A549 (cell line): ENCODE results near the gene RBM14. TPM values are rescaled to one million over a fixed set of nuclear protein-coding genes. Genes with fewer than 3 reads are reported as not detected.

Experiments
- ATAC-seq, 2 experiments: fragments of 200-7000 bp in 1 of 2; fragments of >200 bp in 1 of 2; cut with Nextera tagmentation in 1 of 2; cut with Tn5 transposase in 1 of 2; 3 replicates each; pipeline versions ENCODE4 v1.8.0 to v1.9.1; 2018 to 2020; ENCODE audit warnings: mild to moderate bottlenecking in 1 of 2, moderate library complexity in 1 of 2
- CTCF ChIA-PET: fragments of 300-600 bp; sonication (Branson Sonifier 250); formaldehyde crosslinking; extraction: SDS; loops from one replicate; lab custom pipeline; 2021; ENCODE audit warnings: antibody characterized with exemption, inconsistent platforms; lab: Yijun Ruan, JAX
- POLR2A ChIA-PET: fragments of 350-600 bp; formaldehyde crosslinking; extraction: SDS; loops from one replicate; lab custom pipeline; 2021; ENCODE audit warnings: antibody characterized with exemption, inconsistent platforms; lab: Yijun Ruan, JAX
- DNase-seq, 2 experiments: peaks; one replicate each; pipeline versions ENCODE4 v3.0.0 to v3.0.0-alpha.2; 2011 to 2016; ENCODE audit warnings: low read depth in 1 of 2, low spot score in 1 of 2
- FAIRE-seq: peaks from 2 replicates; lab custom pipeline; 2011; peaks lifted over from hg19 to GRCh38; lab: Jason Lieb, UNC
- H3K27ac ChIP-seq, 2 experiments: fragments of >200 bp; sonication (Bioruptor Twin); formaldehyde crosslinking; 3 replicates each; pipeline ENCODE4 v1.5.1; 2016 to 2017
- H3K4me1 ChIP-seq: fragments of >200 bp; sonication (Bioruptor Twin); formaldehyde crosslinking; 3 replicates; pipeline ENCODE4 v1.6.1; 2016
- H3K4me2 ChIP-seq: fragments of >200 bp; sonication (Bioruptor Twin); formaldehyde crosslinking; 3 replicates; pipeline ENCODE4 v1.6.1; 2016
- H3K4me3 ChIP-seq: fragments of >200 bp; sonication (Bioruptor Twin); formaldehyde crosslinking; 3 replicates; pipeline ENCODE4 v1.5.1; 2016
- H3K9me3 ChIP-seq: fragments of >200 bp; sonication (Bioruptor Twin); formaldehyde crosslinking; 3 replicates; pipeline ENCODE4 v1.6.1; 2016
- ATOH8 ChIP-seq: fragments of 250-450 bp; sonication (Bioruptor Pico); IDR thresholded peaks from 2 replicates; pipeline ENCODE4 v1.5.0; 2020; ENCODE audit warnings: low read depth, mild to moderate bottlenecking, moderate library complexity
- BHLHE40 ChIP-seq: IDR thresholded peaks from 2 replicates; pipeline ENCODE4 v1.6.1; 2012; ENCODE audit warnings: low read depth, low read length, inconsistent platforms
- CTCF ChIP-seq: fragments of >200 bp; sonication (Bioruptor Twin); formaldehyde crosslinking; IDR thresholded peaks from 3 replicates; pipeline ENCODE4 v1.5.1; 2016
- E2F6 ChIP-seq: IDR thresholded peaks from 2 replicates; pipeline ENCODE4 v1.6.1; 2012; ENCODE audit warnings: low read depth, borderline replicate concordance
- EP300 ChIP-seq, 2 experiments: fragments of >200 bp; sonication (Bioruptor Twin); formaldehyde crosslinking; IDR thresholded peaks; 2 replicates in 1 of 2; 3 replicates in 1 of 2; pipeline ENCODE4 v1.6.1; 2016 to 2017
- FOSB ChIP-seq: fragments of 250-450 bp; sonication (Bioruptor Pico); IDR thresholded peaks from 2 replicates; pipeline ENCODE4 v1.5.0; 2020; ENCODE audit warnings: mild to moderate bottlenecking, moderate library complexity
- FOXS1 ChIP-seq: fragments of 250-450 bp; sonication (Bioruptor Pico); IDR thresholded peaks from 2 replicates; pipeline ENCODE4 v1.5.0; 2020; ENCODE audit warnings: mild to moderate bottlenecking, moderate library complexity
- HMGXB4 ChIP-seq: fragments of 250-450 bp; sonication (Bioruptor Pico); IDR thresholded peaks from 2 replicates; pipeline ENCODE4 v1.5.0; 2021; ENCODE audit warnings: mild to moderate bottlenecking, moderate library complexity, borderline replicate concordance
- JUN ChIP-seq, 2 experiments: fragments of >200 bp; sonication (Bioruptor Twin); formaldehyde crosslinking; IDR thresholded peaks; 2 replicates in 1 of 2; 3 replicates in 1 of 2; pipeline ENCODE4 v1.6.1; 2016 to 2017
- MAFK ChIP-seq: fragments of 450-650 bp; IDR thresholded peaks from 2 replicates; pipeline ENCODE4 v1.6.1; 2014; ENCODE audit not compliant: partially characterized antibody
- MYC ChIP-seq: IDR thresholded peaks from 2 replicates; pipeline ENCODE4 v1.6.1; 2012; ENCODE audit warnings: mild to moderate bottlenecking, inconsistent platforms, low read length, improper control_type of control experiment, borderline replicate concordance
- RFX5 ChIP-seq: fragments of 450-650 bp; IDR thresholded peaks from 2 replicates; pipeline ENCODE4 v1.7.1; 2014; ENCODE audit warnings: antibody characterized with exemption, mild to moderate bottlenecking, moderate library complexity
- RNF2 ChIP-seq: fragments of 200-600 bp; sonication (generic); IDR thresholded peaks from 2 replicates; pipeline ENCODE4 v1.6.1; 2016; ENCODE audit warnings: low read depth, mild to moderate bottlenecking, antibody characterized with exemption, moderate library complexity, borderline replicate concordance
- TP53 ChIP-seq: fragments of 250-450 bp; sonication (Bioruptor Pico); IDR thresholded peaks from 2 replicates; pipeline ENCODE4 v1.5.0; 2021; ENCODE audit warnings: mild to moderate bottlenecking, moderate library complexity
- WGBS: methylation state at CpG from one replicate; pipeline ENCODE4 v1.1.6; 2017; ENCODE audit errors: missing lambda C conversion rate; 5-methylcytosine and 5-hydroxymethylcytosine counted together
- polyA plus RNA-seq, 4 experiments: library from polyadenylated mRNA; depleted of rRNA in 3 of 4; stranded (reverse); fragments of >200 nt; fragmentation: RNase III in 1 of 4; extraction: RNeasy Plus Mini Kit Qiagen cat#74134 plus additional on column Dnase treatment in 1 of 4; gene quantifications; 2 replicates in 3 of 4; 3 replicates in 1 of 4; pipeline ENCODE4 v1.2.3, GENCODE V29; 2011 to 2017

The RBM14 gene
- polyA plus RNA-seq, 2 of the 4 experiments (the other 2 are of a cell fraction): 33.0 to 103 TPM

- TF ChIP-seq EP300 (IDR thresholded peaks at IDR 0.05) (no peak), E2F6 (no peak), RFX5 (no peak), HMGXB4 (no peak)
- WGBS: 95% methylated on average over 6 of the region's 6 CpGs
- FAIRE-seq (no peak), ATAC-seq (no peak), DNase-seq (no peak)
- Histone ChIP-seq H3K27ac (no peak overlapping the region), H3K9me3 (no peaks in the 10 kb centered on the region), H3K4me3 (no peak overlapping the region), H3K4me1 (0 out of 3 replicates have a peak, but pooled peaks cover 3% of the 10 kb centered on the region), H3K4me2 (no peak overlapping the region)
- CTCF ChIA-PET: interaction anchor here (0.6 to 4.3 kb wide), 5 partner anchors 8 to 868 kb away, joined by 3 to 16 read pairs (median 4); partner anchors contain the start of gene CCDC87
- POLR2A ChIA-PET: interaction anchor here (2.4 kb wide), 1 partner anchor 17 kb away, joined by 11 read pairs; the partner anchor contains the start of gene RBM14
These were observed 17.4 kb upstream of the RBM14 start for GRCh38 chr11:66598993-66599392.

- FAIRE-seq (no peak), ATAC-seq (no peak), DNase-seq (no peak)
- ChIA-PET POLR2A (interaction anchor here (1.0 to 2.4 kb wide), 2 partner anchors 16 to 55 kb away, joined by 3 to 11 read pairs; partner anchors contain the start of genes RBM14 and ZDHHC24), CTCF (interaction anchor here (1.0 to 4.3 kb wide), 4 partner anchors 9 to 27 kb away, joined by 3 to 16 read pairs (median 6); partner anchors contain the start of gene CCDC87)
- Histone ChIP-seq H3K27ac (no peak overlapping the region), H3K4me2 (no peak overlapping the region), H3K9me3 (no peaks in the 10 kb centered on the region), H3K4me1 (0 out of 3 replicates have a peak, but pooled peaks cover 3% of the 10 kb centered on the region), H3K4me3 (no peak overlapping the region)
- 83% methylated on average over 2 of the region's 2 CpGs for WGBS
- TF ChIP-seq CTCF (no peak), JUN (IDR thresholded peaks at IDR 0.05) (no peak), BHLHE40 (no peak), TP53 (CRISPR knock-in tag) (no peak), RFX5 (no peak), FOSB (CRISPR knock-in tag) (no peak), MYC (no peak), E2F6 (no peak), ATOH8 (CRISPR knock-in tag) (no peak), FOXS1 (no peak), MAFK (no peak), RNF2 (no peak)
These were observed 16.2 kb upstream of the RBM14 start for GRCh38 chr11:66600219-66600618.
